Measurements from ENCODE around the gene RNF32.
"Not testable (repeated sequence)": the region's sequence is repeated elsewhere in the genome, so short reads cannot be mapped to it uniquely, and the experiment has no call there.

The RNF32 gene

GRCh38 chr7:156634117-156634516 is 6.5 kb upstream of the RNF32 start:
- TF ChIP-seq, protein P1, sequence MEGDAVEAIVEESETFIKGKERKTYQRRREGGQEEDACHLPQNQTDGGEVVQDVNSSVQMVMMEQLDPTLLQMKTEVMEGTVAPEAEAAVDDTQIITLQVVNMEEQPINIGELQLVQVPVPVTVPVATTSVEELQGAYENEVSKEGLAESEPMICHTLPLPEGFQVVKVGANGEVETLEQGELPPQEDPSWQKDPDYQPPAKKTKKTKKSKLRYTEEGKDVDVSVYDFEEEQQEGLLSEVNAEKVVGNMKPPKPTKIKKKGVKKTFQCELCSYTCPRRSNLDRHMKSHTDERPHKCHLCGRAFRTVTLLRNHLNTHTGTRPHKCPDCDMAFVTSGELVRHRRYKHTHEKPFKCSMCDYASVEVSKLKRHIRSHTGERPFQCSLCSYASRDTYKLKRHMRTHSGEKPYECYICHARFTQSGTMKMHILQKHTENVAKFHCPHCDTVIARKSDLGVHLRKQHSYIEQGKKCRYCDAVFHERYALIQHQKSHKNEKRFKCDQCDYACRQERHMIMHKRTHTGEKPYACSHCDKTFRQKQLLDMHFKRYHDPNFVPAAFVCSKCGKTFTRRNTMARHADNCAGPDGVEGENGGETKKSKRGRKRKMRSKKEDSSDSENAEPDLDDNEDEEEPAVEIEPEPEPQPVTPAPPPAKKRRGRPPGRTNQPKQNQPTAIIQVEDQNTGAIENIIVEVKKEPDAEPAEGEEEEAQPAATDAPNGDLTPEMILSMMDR (IDR thresholded peaks at IDR 0.05; ENCODE audit: insufficient read depth, low read length, missing control alignments) = no peak
- DNase-seq (ENCODE audit: low read depth, low spot score) = no peak
- POLR2A ChIA-PET = no interaction called here
- no peak overlapping the region for H3K4me3 ChIP-seq (ENCODE audit: low read depth, low read length)
- CTCF ChIA-PET = no interaction called here

DNA sequence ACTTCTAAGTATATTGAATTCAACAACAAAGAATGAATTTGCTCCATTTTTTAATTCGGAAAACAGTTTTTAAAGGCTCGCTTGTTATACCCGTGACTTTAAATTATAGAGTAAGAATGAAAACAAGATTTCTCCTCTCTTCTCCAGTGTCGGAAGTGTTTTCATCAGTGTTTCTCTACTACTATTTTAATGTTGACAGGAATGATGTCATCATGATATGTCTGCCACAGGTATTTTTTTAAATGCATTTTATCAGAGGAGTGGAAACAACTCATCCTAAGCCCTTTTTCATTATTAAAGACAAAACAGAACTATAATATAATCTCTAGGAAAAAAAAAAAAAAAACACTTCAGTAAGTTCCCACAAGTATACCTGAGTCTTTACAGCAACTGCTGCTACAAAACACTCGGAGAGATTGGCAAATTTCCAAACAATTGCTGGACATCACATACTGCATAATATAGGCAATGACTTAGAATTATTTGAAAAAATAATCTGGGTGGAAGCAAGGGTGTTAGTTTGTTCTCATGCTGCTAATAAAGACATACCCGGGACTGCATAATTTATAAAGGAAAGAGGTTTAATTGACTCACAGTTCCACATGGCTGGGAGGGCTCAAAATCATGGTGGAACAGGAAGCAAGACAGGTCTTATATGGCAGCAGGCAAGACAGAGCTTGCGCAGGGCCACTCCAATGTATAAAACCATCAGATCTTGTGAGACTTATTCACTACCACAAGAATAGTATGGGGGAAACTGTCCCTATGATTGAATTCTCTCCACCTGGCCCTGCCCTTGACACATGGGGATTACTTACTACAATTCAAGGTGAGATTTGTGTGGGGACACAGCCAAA is 4.8 kb upstream of the RNF32 start:
- POLR2A ChIA-PET = no interaction called here
- CTCF ChIA-PET = no interaction called here
- TF ChIP-seq, protein P1 (IDR thresholded peaks at IDR 0.05; ENCODE audit: insufficient read depth, low read length, missing control alignments) = no peak
- no peak overlapping the region for H3K4me3 ChIP-seq (ENCODE audit: low read depth, low read length)
- DNase-seq (ENCODE audit: low read depth, low spot score) = no peak

DNA sequence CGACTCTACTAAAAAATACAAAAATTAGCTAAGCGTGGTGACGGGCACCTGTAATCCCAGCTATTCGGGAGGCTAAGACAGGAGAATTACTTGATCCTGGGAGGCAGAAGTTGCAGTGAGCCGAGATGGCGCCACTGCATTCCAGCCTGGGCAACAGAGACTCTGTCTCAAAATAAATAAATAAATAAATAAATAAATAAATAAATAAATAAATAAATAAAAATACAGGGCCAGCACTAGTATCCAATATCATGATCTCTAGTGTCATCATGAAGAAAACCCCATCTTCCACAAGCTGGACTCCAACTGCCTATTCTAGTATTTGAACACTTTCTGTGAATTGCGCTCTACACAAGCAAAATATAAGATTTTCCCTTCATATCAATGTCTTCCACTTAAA is 3.5 kb upstream of the RNF32 start:
- DNase-seq (ENCODE audit: low read depth, low spot score); POLR2A ChIA-PET; CTCF ChIA-PET; H3K4me3 ChIP-seq (ENCODE audit: low read depth, low read length): not testable (repeated sequence)

DNA sequence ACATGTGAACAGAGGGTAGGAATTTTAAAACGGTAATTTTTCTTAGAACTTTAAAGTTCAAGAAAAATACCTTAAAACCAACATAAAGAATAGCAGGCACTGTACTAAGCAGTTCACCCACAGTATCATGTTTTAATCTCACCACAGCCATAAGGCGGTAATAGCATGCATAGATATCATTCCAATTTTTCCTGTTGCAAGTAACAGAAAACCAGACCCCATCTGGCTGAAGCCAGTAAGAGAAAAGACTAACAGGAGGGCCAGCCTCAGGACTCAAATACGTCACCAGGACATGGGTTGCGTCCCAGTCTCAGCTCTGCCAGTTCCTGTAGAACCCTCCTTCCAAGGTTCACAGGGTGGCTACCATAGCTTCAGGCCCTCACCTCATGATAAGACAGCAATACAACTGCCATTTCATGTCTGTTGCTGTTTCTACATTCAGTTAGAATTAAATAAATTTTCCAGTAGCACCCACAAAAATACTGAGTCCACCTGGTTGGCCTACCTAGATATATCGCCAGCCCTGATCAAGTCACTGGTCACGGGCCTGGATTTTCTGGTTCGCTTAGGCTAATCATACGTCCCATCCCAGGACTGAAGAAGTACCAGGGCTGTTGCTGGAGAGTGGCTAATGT is 2.0 kb upstream of the RNF32 start:
- no peak for DNase-seq (ENCODE audit: low read depth, low spot score)
- TF ChIP-seq, protein P1 (IDR thresholded peaks at IDR 0.05; ENCODE audit: insufficient read depth, low read length, missing control alignments) = no peak
- POLR2A ChIA-PET = no interaction called here
- H3K4me3 ChIP-seq (ENCODE audit: low read depth, low read length) = no peak overlapping the region
- CTCF ChIA-PET = no interaction called here

GRCh38 chr7:156639426-156640256 is 933 bp upstream of the RNF32 start:
- POLR2A ChIA-PET = no interaction called here
- DNase-seq (ENCODE audit: low read depth, low spot score) = no peak
- CTCF ChIA-PET = no interaction called here
- H3K4me3 ChIP-seq (ENCODE audit: low read depth, low read length) = peak overlapping the region; percentile 80
- TF ChIP-seq, protein P1 (IDR thresholded peaks at IDR 0.05; ENCODE audit: insufficient read depth, low read length, missing control alignments) = no peak

DNA sequence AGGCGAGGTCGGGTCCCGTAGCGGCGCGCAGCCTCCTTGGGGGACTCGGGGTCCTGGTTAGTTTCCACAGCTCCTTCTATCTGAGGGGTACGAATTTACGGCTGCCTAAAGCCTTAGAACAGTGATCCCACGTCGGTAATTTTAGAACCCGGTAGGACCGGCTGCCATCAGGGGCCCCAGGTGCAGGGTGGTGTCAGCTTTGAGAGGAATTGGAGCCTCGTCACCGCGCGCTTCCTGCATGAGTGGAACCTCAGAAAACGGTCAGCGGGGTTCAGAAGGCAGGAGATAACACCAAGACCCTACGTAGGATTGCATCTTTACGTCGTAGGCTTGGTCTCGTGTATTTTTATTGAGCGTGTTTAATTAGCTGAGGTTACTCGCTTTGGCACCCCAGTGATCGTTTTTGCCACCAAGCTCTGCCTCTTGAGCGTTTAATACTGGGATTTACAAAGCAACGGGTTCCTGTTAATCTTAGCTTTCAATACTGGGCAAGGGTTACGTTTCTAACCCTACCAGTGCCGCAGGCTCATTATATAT is 443 bp downstream of the RNF32 start:
- CTCF ChIA-PET = interaction anchor here (1.3 to 1.6 kb wide), 2 partner anchors 9 to 178 kb away, joined by 3 to 4 read pairs; no protein-coding TSS in a partner anchor
- peak overlapping the region; percentile 80 for H3K4me3 ChIP-seq (ENCODE audit: low read depth, low read length)

More for the DNA sequence above, 443 bp downstream of the RNF32 start:
- TF ChIP-seq, protein P1 (IDR thresholded peaks at IDR 0.05; ENCODE audit: insufficient read depth, low read length, missing control alignments) = no peak
- DNase-seq (ENCODE audit: low read depth, low spot score) = no peak
- POLR2A ChIA-PET = interaction anchor here (0.8 kb wide), 1 partner anchor 26 kb away, joined by 3 read pairs; no protein-coding TSS in a partner anchor
